OCI-M2 (cell line): ENCODE data around the gene F2RL3.
"Not testable (repeated sequence)": the region's sequence is repeated elsewhere in the genome, so short reads cannot be mapped to it uniquely, and the experiment has no call there.

Experiments
- DNase-seq: peaks from one replicate; lab custom pipeline; 2025; ENCODE audit not compliant: unreplicated experiment; lab: John Stamatoyannopoulos, UW

Gene F2RL3

GRCh38 chr19:16919496-16919895 lies 30.7 kb downstream of the F2RL3 start:
- DNase-seq = no peak

DNA sequence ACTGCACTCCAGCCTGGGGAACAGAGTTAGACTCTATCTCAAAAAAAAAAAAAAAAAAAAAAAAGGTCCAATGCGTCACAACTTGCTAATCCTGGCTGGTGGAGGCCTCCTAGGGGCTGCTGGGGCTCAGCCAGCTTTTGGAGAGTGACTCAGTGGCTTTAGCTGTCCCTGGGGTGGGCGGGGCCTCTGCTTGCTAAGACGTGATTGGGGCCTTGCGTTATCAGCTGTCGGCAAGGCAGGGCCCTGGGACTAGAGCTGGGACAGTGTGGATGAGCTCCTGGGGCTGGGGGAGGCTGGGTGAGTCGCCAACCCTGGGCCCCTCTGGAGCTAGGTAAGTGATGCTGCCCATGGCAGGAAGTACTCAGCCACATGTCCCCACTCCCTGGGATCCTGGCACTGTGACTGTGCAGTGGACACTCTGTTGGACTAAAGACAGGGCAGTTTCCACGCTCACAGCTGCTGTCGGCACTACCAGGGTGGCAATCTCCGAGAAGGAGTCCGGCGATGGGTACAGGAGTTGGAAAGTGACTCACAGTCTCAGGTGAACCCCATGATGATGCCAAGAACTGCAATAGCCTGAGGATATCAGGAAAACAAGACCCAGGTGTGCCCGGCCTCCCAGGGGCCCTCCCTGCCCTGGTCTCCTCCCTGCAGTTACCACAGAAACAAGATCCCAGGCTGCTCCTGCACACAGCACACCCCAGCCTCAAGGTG lies 32.2 kb downstream of the F2RL3 start:
- no peak for DNase-seq

DNA sequence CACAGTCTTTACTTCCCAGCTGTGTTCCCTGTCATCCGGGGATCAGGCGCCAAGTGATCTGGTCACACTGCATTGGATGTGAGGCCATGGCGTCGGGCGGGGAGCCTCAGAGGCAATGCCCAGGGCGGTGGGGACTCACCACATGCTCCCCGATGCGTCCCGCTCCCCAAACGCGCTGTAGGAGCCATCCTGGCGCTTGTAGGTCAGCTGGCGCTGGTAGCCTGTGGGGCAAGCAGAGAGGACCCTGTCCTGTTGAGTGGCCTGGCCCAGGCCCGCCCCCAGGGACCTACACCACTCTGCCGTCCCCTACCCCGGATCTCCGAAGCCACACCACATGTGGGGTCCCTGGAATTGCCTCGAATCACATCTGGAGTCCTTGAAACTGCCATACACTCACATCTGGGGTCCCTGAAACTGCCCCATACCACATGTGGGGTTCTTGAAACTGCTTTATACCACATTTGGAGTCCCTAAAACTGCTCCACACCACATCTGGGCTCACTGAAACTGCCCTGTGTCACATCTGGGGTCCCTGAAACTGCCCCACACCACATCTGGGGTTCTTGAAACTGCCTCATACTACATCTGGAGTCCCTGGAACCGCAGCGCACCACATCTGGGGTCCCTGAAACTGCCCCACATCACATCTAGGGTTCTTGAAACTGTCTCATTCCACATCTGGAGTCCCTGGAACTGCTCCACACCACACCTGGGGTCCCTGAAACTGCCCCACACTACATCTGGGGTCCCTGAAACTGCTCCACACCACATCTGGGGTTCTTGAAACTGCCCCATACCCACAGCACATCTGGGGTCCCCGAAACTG lies 33.2 kb downstream of the F2RL3 start:
- no peak for DNase-seq

DNA sequence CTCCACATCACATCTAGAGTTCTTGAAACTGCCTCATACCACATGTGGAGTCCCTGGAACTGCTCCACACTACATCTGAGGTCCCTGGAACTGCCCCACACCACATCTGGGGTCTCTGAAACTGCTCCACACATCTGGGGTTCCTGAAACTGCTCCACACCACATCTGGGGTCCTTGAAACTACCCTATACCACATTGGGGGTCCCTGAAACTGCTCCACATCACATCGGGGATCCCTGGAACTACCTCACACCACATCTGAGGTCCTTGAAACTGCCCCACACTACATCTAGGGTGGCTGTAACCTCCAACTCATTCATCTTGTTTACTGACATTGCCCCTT lies 33.8 kb downstream of the F2RL3 start:
- no peak for DNase-seq

- DNase-seq = no peak
Observed at GRCh38 chr19:16922949-16923348, 34.1 kb downstream of the F2RL3 start.

GRCh38 chr19:16927883-16928282 lies 39.1 kb downstream of the F2RL3 start:
- DNase-seq = no peak

DNA sequence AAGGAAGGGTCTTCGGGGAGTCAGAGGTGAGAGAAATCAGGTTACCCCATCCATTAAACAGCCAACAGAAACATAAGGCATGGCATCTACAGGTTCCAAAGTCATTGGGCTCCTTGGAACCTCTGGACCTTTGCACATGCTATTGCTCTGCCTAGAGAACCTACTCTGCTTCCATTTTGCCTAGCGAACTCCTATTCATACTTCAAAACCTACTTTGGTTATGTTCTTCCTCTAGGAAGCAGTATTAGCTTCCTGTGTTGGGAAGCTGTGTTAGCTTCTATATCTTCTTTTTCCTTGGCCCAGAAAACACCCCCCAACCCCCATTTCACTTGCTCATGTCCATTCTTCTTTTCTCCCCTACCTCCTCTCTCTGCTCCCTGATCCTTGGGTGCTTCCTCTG lies 39.6 kb downstream of the F2RL3 start:
- no peak for DNase-seq

- DNase-seq = no peak
Observed at GRCh38 chr19:16928916-16929315, 40.1 kb downstream of the F2RL3 start.

DNA sequence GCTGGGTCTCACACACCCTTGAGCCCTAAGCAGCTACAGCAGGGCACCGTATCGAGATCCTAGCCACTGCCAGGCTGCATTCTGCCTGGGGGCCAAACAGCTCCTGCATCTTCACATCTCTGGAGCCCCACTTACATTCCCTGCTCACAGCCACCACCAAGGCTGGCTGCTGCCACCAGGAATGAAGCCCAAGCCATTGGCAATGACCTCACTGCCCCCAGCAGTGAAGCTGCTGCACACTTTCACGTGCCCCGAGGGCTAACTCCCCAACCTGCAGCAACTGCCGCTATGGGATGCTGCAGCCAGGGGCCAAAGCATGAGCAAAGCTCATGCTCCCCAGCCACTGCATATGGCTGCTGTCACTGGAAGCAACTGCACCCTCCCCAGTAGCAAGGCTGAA lies 42.0 kb downstream of the F2RL3 start:
- DNase-seq = no peak

DNA sequence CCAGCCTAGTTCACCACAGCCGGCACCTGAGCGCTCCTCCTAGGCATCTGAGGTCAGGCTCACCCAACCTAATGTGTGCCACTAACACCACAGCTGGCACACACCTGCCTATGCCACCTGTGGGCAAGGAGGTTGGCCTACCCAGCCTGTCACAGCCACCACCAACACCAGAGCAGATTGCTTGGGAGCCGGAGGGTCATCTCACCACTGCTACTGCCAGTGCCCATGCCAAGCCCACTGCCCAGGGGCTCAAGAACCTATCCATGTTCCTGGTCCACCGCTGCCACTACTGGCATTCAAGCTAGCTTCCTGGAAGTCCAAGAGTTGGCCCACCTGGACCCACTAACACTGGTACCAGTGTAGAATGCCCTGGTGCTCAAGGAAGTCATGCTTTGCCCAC lies 42.5 kb downstream of the F2RL3 start:
- no peak for DNase-seq

DNA sequence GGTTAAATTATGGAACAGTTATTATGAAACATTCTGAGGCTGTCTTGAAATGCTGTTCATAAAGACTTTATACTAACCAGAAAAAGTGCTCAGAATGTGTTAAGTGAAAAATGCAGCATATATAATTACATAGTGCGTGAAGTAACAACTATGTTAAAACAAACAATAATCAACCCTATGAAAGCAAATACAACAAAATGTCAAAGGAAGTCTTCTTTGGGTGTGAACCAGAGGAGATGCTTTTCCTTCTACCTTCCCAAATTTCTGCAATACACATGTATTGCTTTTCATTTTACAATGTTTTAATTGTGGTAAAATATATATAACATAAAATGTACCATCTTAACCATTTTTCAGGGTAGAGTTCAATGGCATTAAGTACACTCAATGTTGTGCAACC lies 45.7 kb downstream of the F2RL3 start:
- no peak for DNase-seq

GRCh38 chr19:16936901-16937300 lies 48.1 kb downstream of the F2RL3 start:
- no peak for DNase-seq

- not testable (repeated sequence) for DNase-seq
Observed at GRCh38 chr19:16937796-16938195, 49.0 kb downstream of the F2RL3 start.

GRCh38 chr19:16938211-16938610 lies 49.4 kb downstream of the F2RL3 start:
- DNase-seq = no peak

DNA sequence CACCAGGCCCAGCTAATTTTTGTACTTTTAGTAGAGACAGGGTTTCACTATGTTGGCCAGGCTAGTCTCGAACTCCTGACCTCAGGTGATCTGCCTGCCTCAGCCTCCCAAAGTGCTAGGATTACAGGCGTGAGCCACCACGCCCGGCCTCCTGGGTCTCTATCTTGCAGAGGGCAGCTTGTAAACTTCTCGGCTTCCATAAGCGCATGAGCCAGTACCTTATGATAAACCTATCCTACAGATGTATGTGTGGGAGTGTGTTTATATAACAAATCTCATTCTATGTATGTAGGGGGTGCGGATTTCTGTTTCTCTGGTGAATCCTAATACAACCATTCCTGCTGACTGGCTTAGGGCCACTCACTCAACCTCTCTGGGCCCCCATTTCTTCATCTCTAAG lies 51.3 kb downstream of the F2RL3 start:
- not testable (repeated sequence) for DNase-seq

DNA sequence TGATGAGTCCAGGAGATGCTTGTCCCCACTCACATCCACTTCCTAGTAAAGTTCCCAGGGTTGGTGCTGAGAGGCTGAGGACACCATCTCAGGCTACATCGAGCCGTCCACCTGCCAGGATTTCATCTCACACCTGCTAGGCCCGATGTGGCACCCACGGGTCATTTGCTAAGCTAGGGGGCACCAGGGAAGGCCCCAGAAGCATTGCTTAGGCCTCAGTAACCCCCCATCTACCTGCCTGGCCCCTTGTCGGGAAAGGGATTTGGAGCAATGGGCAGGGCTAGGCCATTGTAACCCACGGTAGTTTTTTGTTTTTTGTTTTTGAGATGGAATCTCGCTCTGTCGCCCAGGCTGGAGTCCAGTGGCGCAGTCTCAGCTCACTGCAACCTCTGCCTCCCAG lies 51.8 kb downstream of the F2RL3 start:
- no peak for DNase-seq
